KOPT-K1 (cell line): ENCODE results near the gene CD19.
"Not testable (repeated sequence)": the region's sequence is repeated elsewhere in the genome, so short reads cannot be mapped to it uniquely, and the experiment has no call there.

Source experiments
- H3K27ac ChIP-seq: fragments of 200-600 bp; sonication (generic); 2 replicates; pipeline ENCODE4 v1.5.1; 2016; ENCODE audit warnings: antibody characterized with exemption, mild to moderate bottlenecking, low read depth, low read length; ENCODE audit not compliant: poor library complexity, severe bottlenecking
- H3K36me3 ChIP-seq: fragments of 200-600 bp; sonication (generic); 2 replicates; pipeline ENCODE4 v1.5.1; 2017; ENCODE audit warnings: antibody characterized with exemption, mild to moderate bottlenecking, low read length, moderate library complexity; ENCODE audit not compliant: insufficient read depth
- H3K9me3 ChIP-seq: fragments of 200-600 bp; sonication (generic); 2 replicates; pipeline ENCODE4 v1.5.1; 2017; ENCODE audit warnings: antibody characterized with exemption, low read length, mild to moderate bottlenecking; ENCODE audit not compliant: insufficient read depth, poor library complexity, severe bottlenecking

Gene CD19

GRCh38 chr16:28977703-28978662 is 46.2 kb downstream of the CD19 start:
- Histone ChIP-seq H3K36me3 (peaks cover 47% of the 10 kb centered on the region), H3K9me3 (peaks cover 9% of the 10 kb centered on the region), H3K27ac (no peak overlapping the region)

- H3K36me3 ChIP-seq: peaks cover 60% of the 10 kb centered on the region
- not testable (repeated sequence) for H3K9me3 ChIP-seq, H3K27ac ChIP-seq
These were observed 48.6 kb downstream of the CD19 start for GRCh38 chr16:28980330-28980729.

GRCh38 chr16:28980929-28981328 is 49.2 kb downstream of the CD19 start:
- Histone ChIP-seq H3K36me3 (peaks cover 66% of the 10 kb centered on the region), H3K9me3 (peaks cover 9% of the 10 kb centered on the region), H3K27ac (peak overlapping the region; percentile 17)

GRCh38 chr16:28981517-28981916 is 49.7 kb downstream of the CD19 start:
- Histone ChIP-seq H3K27ac (peak overlapping the region; percentile 17), H3K9me3 (peaks cover 9% of the 10 kb centered on the region), H3K36me3 (peaks cover 72% of the 10 kb centered on the region)

GRCh38 chr16:28982418-28982817 is 50.6 kb downstream of the CD19 start:
- peaks cover 9% of the 10 kb centered on the region for H3K9me3 ChIP-seq
- peak overlapping the region; percentile 100 for H3K27ac ChIP-seq
- peaks cover 77% of the 10 kb centered on the region for H3K36me3 ChIP-seq

GRCh38 chr16:28982949-28983348 is 51.2 kb downstream of the CD19 start:
- peak overlapping the region; percentile 100 for H3K27ac ChIP-seq
- peaks cover 9% of the 10 kb centered on the region for H3K9me3 ChIP-seq
- H3K36me3 ChIP-seq: peaks cover 78% of the 10 kb centered on the region

GRCh38 chr16:28983644-28984043 is 51.9 kb downstream of the CD19 start:
- H3K27ac ChIP-seq: peak overlapping the region; percentile 100
- peaks cover 9% of the 10 kb centered on the region for H3K9me3 ChIP-seq
- H3K36me3 ChIP-seq: peaks cover 78% of the 10 kb centered on the region

GRCh38 chr16:28984091-28984490 is 52.3 kb downstream of the CD19 start:
- peaks cover 78% of the 10 kb centered on the region for H3K36me3 ChIP-seq
- peaks cover 9% of the 10 kb centered on the region for H3K9me3 ChIP-seq
- H3K27ac ChIP-seq: peak overlapping the region; percentile 100

GRCh38 chr16:28984619-28985135 is 52.9 kb downstream of the CD19 start, which contains the start of gene LAT:
TSS of gene LAT (plus strand) at chr16:28985052. CDS start at chr16:28985418, 366 bp downstream.
- H3K9me3 ChIP-seq: peaks cover 9% of the 10 kb centered on the region
- H3K36me3 ChIP-seq: peaks cover 78% of the 10 kb centered on the region
- peak within 1 kb of the TSS; percentile 100 for H3K27ac ChIP-seq

GRCh38 chr16:28985211-28986041 is 53.7 kb downstream of the CD19 start:
- peaks cover 86% of the 10 kb centered on the region for H3K36me3 ChIP-seq
- H3K9me3 ChIP-seq: peaks cover 9% of the 10 kb centered on the region
- peak overlapping the region; percentile 100 for H3K27ac ChIP-seq

- peaks cover 9% of the 10 kb centered on the region for H3K9me3 ChIP-seq
- peaks cover 88% of the 10 kb centered on the region for H3K36me3 ChIP-seq
- H3K27ac ChIP-seq: peak overlapping the region; percentile 100
These were observed 54.3 kb downstream of the CD19 start for GRCh38 chr16:28986046-28986445.

- H3K27ac ChIP-seq: peak overlapping the region; percentile 100
- peaks cover 7% of the 10 kb centered on the region for H3K9me3 ChIP-seq
- peaks cover 88% of the 10 kb centered on the region for H3K36me3 ChIP-seq
These were observed 54.7 kb downstream of the CD19 start for GRCh38 chr16:28986492-28986891.

- Histone ChIP-seq H3K27ac (peak overlapping the region; percentile 100), H3K36me3 (peaks cover 87% of the 10 kb centered on the region), H3K9me3 (no peaks in the 10 kb centered on the region)
These were observed 55.5 kb downstream of the CD19 start for GRCh38 chr16:28987170-28987853.
